SK-N-MC (cell line): ENCODE data around the gene SCG3.
"Not testable (repeated sequence)": the region's sequence is repeated elsewhere in the genome, so short reads cannot be mapped to it uniquely, and the experiment has no call there.

ENCODE experiments used
- EZH2 ChIP-seq: fragments of 200-600 bp; sonication (generic); IDR thresholded peaks from one replicate; pipeline ENCODE4 v1.6.1; 2017; ENCODE audit warnings: antibody characterized with exemption
- FOXP2 ChIP-seq: optimal IDR thresholded peaks from 2 replicates; pipeline ENCODE3; 2011; ENCODE audit warnings: mild to moderate bottlenecking, moderate library complexity; ENCODE audit not compliant: insufficient read depth; ENCODE audit errors: extremely low read length, control extremely low read depth
- POLR2AphosphoS5 ChIP-seq: IDR thresholded peaks from 2 replicates; pipeline ENCODE4 v1.6.1; 2012; ENCODE audit warnings: mild to moderate bottlenecking, low read depth, low read length, borderline replicate concordance

- not testable (repeated sequence) for TF ChIP-seq POLR2AphosphoS5, EZH2, FOXP2
These were observed 33.2 kb upstream of the SCG3 start for GRCh38 chr15:51648101-51648500.
